K562 (cell line): ENCODE measurements around the gene AMDHD2. TPM values are rescaled to one million over a fixed set of nuclear protein-coding genes. Genes with fewer than 3 reads are reported as not detected.

Source experiments
- GATAD2A ChIP-seq: fragments of 450-650 bp; IDR thresholded peaks from 2 replicates; pipeline ENCODE4 v1.6.1; 2017
- HDAC3 ChIP-seq: fragments of 450-650 bp; IDR thresholded peaks from 2 replicates; pipeline ENCODE4 v1.6.1; 2018; ENCODE audit warnings: borderline replicate concordance, mild to moderate bottlenecking, moderate library complexity; ENCODE audit not compliant: partially characterized antibody
- HLTF ChIP-seq: fragments of 450-650 bp; IDR thresholded peaks from 2 replicates; pipeline ENCODE4 v1.6.1; 2016
- ILF3 ChIP-seq: fragments of 450-650 bp; IDR thresholded peaks from 2 replicates; pipeline ENCODE4 v1.6.1; 2018; ENCODE audit warnings: antibody characterized with exemption, mild to moderate bottlenecking, moderate library complexity, borderline replicate concordance
- MAZ ChIP-seq, 2 experiments: fragments of 450-650 bp in 1 of 2; sonication (generic) in 1 of 2; formaldehyde crosslinking; IDR thresholded peaks in 1 of 2; conservative IDR thresholded peaks in 1 of 2; 2 replicates each; pipeline versions ENCODE4 v1.4.0 to v1.5.0; 2020; ENCODE audit warnings: mild to moderate bottlenecking in 1 of 2, missing genetic modification reagents in 1 of 2
- MTA1 ChIP-seq: fragments of 450-650 bp; IDR thresholded peaks from 2 replicates; pipeline ENCODE4 v1.6.1; 2017; ENCODE audit warnings: borderline replicate concordance
- NR2C1 ChIP-seq, 2 experiments: fragments of 450-650 bp; IDR thresholded peaks; 2 replicates each; pipeline ENCODE4 v1.6.1; 2017; ENCODE audit warnings: mild to moderate bottlenecking in 2 of 2, antibody characterized with exemption in 1 of 2, inconsistent platforms in 1 of 2, missing compliant biosample characterization in 1 of 2, missing genetic modification characterization in 1 of 2
- STAT5A ChIP-seq: IDR thresholded peaks from 2 replicates; pipeline ENCODE4 v1.6.1; 2012; ENCODE audit warnings: low read length, inconsistent platforms, borderline replicate concordance
- ZNF133 ChIP-seq: fragments of 250-450 bp; sonication (Bioruptor Pico); IDR thresholded peaks from 2 replicates; pipeline ENCODE4 v1.4.0; 2020; ENCODE audit warnings: mild to moderate bottlenecking
- ZNF239 ChIP-seq: fragments of 250-450 bp; sonication (Bioruptor Pico); IDR thresholded peaks from 2 replicates; pipeline ENCODE4 v1.4.0; 2020; ENCODE audit warnings: mild to moderate bottlenecking
- ZNF253 ChIP-seq: fragments of 250-450 bp; sonication (Bioruptor Pico); conservative IDR thresholded peaks from 2 replicates; pipeline ENCODE4 v1.6.1; 2021; ENCODE audit warnings: mild to moderate bottlenecking
- ZNF311 ChIP-seq: fragments of 250-450 bp; sonication (Bioruptor Pico); IDR thresholded peaks from 2 replicates; pipeline ENCODE4 v1.4.0; 2020; ENCODE audit warnings: mild to moderate bottlenecking, moderate library complexity
- polyA plus RNA-seq, 8 experiments: library from polyadenylated mRNA; depleted of rRNA in 4 of 8; stranded (reverse) in 5 of 8; unstranded in 3 of 8; fragments of >200 nt; fragmentation: Nextera tagmentation in 2 of 8; fragmentation: Illumina TruSeq in 1 of 8; extraction: Ambion mirVana in 2 of 8; extraction: Trizol in 1 of 8; gene quantifications; 2 replicates each; pipeline versions ENCODE4 v1.2.1 to v1.2.3, GENCODE V29; 2011 to 2014; ENCODE audit warnings: inconsistent platforms in 1 of 8, missing spikeins in 1 of 8
- total RNA-seq, 7 experiments: library from RNA; depleted of rRNA in 6 of 7; stranded (reverse); fragments of >200 nt in 6 of 7; fragmentation: Illumina TruSeq in 2 of 7; extraction: Trizol in 2 of 7; gene quantifications; 2 replicates each; pipeline versions ENCODE4 v1.2.1 to v1.2.3, GENCODE V29; 2011 to 2021; ENCODE audit warnings: low replicate concordance in 1 of 7
- TF ChIP-seq, protein P1 (sequence below), 2 experiments: fragments of 150-350 bp in 1 of 2; IDR thresholded peaks; 2 replicates each; pipeline ENCODE4 v1.6.1; 2012 to 2016; ENCODE audit warnings: low read depth in 2 of 2, low read length in 2 of 2, mild to moderate bottlenecking in 1 of 2, moderate library complexity in 1 of 2
- TF ChIP-seq, protein P2 (sequence below): sonication (generic); formaldehyde crosslinking; IDR thresholded peaks from 2 replicates; pipeline ENCODE4 v1.8.0; 2022; ENCODE audit warnings: missing genetic modification reagents, mild to moderate bottlenecking, borderline replicate concordance
- TF ChIP-seq, protein P3 (sequence below): fragments of 250-450 bp; sonication (Bioruptor Pico); IDR thresholded peaks from 2 replicates; pipeline ENCODE4 v1.8.0; 2021; ENCODE audit warnings: moderate library complexity, mild to moderate bottlenecking, inconsistent platforms
- TF ChIP-seq, protein P4 (sequence below): fragments of 450-650 bp; IDR thresholded peaks from 2 replicates; pipeline ENCODE4 v1.6.1; 2018; ENCODE audit not compliant: partially characterized antibody

Gene AMDHD2
- total and polyA plus RNA-seq, 9 of the 15 experiments (the other 6 are each of a cell fraction or from before 2014, with no cell fraction given) = 0.38 to 56.9 (median 18.3) TPM; not detected in 1

DNA sequence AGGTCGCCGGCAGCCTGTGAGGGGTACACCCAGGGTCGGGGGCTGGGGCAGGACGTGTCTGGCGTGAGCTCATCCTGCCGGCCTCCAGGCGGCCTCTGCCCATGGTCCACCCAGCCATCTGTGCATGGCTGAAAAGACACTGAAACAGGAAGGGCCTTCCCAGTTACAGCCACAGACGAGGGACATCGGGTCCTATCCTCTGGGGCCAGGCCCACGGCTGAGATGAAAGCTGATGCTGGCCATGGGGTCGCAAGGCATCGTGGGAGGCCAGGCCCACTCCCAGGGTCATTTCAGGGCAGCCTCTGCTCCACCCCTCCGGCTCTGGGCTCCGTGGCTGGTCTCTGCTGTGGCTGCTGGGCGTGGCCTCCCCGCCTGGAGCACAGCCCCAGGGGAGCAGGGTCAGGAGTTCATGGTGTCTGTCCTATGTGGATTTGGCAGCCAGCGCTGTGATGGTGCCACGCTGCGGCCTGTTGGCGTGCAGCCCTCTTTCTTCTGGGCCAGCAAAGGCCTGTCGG, 23.0 kb upstream of the AMDHD2 start (continued):
- TF ChIP-seq, protein P1, sequence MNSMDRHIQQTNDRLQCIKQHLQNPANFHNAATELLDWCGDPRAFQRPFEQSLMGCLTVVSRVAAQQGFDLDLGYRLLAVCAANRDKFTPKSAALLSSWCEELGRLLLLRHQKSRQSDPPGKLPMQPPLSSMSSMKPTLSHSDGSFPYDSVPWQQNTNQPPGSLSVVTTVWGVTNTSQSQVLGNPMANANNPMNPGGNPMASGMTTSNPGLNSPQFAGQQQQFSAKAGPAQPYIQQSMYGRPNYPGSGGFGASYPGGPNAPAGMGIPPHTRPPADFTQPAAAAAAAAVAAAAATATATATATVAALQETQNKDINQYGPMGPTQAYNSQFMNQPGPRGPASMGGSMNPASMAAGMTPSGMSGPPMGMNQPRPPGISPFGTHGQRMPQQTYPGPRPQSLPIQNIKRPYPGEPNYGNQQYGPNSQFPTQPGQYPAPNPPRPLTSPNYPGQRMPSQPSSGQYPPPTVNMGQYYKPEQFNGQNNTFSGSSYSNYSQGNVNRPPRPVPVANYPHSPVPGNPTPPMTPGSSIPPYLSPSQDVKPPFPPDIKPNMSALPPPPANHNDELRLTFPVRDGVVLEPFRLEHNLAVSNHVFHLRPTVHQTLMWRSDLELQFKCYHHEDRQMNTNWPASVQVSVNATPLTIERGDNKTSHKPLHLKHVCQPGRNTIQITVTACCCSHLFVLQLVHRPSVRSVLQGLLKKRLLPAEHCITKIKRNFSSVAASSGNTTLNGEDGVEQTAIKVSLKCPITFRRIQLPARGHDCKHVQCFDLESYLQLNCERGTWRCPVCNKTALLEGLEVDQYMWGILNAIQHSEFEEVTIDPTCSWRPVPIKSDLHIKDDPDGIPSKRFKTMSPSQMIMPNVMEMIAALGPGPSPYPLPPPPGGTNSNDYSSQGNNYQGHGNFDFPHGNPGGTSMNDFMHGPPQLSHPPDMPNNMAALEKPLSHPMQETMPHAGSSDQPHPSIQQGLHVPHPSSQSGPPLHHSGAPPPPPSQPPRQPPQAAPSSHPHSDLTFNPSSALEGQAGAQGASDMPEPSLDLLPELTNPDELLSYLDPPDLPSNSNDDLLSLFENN (IDR thresholded peaks at IDR 0.05; ENCODE audit: low read depth in 2 of 2, low read length in 2 of 2) = no peak
- TF ChIP-seq, protein P2, sequence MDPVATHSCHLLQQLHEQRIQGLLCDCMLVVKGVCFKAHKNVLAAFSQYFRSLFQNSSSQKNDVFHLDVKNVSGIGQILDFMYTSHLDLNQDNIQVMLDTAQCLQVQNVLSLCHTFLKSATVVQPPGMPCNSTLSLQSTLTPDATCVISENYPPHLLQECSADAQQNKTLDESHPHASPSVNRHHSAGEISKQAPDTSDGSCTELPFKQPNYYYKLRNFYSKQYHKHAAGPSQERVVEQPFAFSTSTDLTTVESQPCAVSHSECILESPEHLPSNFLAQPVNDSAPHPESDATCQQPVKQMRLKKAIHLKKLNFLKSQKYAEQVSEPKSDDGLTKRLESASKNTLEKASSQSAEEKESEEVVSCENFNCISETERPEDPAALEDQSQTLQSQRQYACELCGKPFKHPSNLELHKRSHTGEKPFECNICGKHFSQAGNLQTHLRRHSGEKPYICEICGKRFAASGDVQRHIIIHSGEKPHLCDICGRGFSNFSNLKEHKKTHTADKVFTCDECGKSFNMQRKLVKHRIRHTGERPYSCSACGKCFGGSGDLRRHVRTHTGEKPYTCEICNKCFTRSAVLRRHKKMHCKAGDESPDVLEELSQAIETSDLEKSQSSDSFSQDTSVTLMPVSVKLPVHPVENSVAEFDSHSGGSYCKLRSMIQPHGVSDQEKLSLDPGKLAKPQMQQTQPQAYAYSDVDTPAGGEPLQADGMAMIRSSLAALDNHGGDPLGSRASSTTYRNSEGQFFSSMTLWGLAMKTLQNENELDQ (CRISPR knock-in tag) = no peak
- peak; percentile 77 for TF ChIP-seq NR2C1 (IDR thresholded peaks at IDR 0.05)
- peak; percentile 80 for TF ChIP-seq NR2C1 (tag; IDR thresholded peaks at IDR 0.05)
- TF ChIP-seq, protein P3, sequence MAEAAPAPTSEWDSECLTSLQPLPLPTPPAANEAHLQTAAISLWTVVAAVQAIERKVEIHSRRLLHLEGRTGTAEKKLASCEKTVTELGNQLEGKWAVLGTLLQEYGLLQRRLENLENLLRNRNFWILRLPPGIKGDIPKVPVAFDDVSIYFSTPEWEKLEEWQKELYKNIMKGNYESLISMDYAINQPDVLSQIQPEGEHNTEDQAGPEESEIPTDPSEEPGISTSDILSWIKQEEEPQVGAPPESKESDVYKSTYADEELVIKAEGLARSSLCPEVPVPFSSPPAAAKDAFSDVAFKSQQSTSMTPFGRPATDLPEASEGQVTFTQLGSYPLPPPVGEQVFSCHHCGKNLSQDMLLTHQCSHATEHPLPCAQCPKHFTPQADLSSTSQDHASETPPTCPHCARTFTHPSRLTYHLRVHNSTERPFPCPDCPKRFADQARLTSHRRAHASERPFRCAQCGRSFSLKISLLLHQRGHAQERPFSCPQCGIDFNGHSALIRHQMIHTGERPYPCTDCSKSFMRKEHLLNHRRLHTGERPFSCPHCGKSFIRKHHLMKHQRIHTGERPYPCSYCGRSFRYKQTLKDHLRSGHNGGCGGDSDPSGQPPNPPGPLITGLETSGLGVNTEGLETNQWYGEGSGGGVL (CRISPR knock-in tag) = no peak
- no peak for TF ChIP-seq ILF3
- TF ChIP-seq HLTF = no peak
- no peak for TF ChIP-seq MTA1
- TF ChIP-seq GATAD2A = no peak
- TF ChIP-seq ZNF311 (CRISPR knock-in tag) = no peak
- TF ChIP-seq, protein P4, sequence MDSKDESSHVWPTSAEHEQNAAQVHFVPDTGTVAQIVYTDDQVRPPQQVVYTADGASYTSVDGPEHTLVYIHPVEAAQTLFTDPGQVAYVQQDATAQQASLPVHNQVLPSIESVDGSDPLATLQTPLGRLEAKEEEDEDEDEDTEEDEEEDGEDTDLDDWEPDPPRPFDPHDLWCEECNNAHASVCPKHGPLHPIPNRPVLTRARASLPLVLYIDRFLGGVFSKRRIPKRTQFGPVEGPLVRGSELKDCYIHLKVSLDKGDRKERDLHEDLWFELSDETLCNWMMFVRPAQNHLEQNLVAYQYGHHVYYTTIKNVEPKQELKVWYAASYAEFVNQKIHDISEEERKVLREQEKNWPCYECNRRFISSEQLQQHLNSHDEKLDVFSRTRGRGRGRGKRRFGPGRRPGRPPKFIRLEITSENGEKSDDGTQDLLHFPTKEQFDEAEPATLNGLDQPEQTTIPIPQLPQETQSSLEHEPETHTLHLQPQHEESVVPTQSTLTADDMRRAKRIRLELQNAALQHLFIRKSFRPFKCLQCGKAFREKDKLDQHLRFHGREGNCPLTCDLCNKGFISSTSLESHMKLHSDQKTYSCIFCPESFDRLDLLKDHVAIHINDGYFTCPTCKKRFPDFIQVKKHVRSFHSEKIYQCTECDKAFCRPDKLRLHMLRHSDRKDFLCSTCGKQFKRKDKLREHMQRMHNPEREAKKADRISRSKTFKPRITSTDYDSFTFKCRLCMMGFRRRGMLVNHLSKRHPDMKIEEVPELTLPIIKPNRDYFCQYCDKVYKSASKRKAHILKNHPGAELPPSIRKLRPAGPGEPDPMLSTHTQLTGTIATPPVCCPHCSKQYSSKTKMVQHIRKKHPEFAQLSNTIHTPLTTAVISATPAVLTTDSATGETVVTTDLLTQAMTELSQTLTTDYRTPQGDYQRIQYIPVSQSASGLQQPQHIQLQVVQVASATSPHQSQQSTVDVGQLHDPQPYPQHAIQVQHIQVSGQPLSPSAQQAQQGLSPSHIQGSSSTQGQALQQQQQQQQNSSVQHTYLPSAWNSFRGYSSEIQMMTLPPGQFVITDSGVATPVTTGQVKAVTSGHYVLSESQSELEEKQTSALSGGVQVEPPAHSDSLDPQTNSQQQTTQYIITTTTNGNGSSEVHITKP = peak; percentile 71
- no peak for TF ChIP-seq HDAC3
- peak in 1 of 2 experiments; percentile 71; a peak in 1 of 4 replicates for TF ChIP-seq MAZ (CRISPR knock-in tag; conservative IDR thresholded peaks at IDR 0.05 in 1 of 2, IDR thresholded peaks at IDR 0.05 in 1 of 2)
- TF ChIP-seq ZNF239 (CRISPR knock-in tag) = no peak
- no peak for TF ChIP-seq ZNF133 (CRISPR knock-in tag)
- no peak for TF ChIP-seq ZNF253 (CRISPR knock-in tag)
- no peak for TF ChIP-seq STAT5A
